ENCODE data around the gene MCRS1. TPM values are rescaled to one million over a fixed set of nuclear protein-coding genes. Genes with fewer than 3 reads are reported as not detected.
A peak's percentile ranks its signal among the peaks of the same experiment; 100 is the strongest.
"Not testable (repeated sequence)": the region's sequence is repeated elsewhere in the genome, so short reads cannot be mapped to it uniquely, and the experiment has no call there.

MCRS1 gene
- total RNA-seq, 1 donor from 2014 or later, result 42.9 TPM

- no peak for DNase-seq (ENCODE audit: low read depth in 2 of 2)
Observed at GRCh38 chr12:49521389-49521788, 46.6 kb downstream of the MCRS1 start.

DNA sequence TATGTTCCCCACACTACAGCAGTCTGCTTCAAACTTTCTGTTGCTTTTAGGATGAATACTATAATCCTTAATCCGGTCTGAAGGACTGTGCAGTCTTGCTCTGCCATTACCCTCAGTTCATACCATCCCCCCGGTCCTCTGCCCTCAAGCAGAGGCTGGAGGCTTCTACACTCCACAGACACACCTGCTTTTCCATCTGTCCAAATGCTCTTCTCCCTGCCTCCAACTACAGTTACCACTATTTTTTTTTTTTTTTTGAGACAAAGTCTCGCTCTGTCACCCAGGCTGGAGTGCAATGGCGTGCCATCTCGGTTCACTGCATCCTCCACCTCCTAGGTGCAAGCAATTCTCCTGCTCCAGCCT is 48.4 kb downstream of the MCRS1 start:
- DNase-seq (ENCODE audit: low read depth in 2 of 2), result no peak

GRCh38 chr12:49518914-49519573 is 48.9 kb downstream of the MCRS1 start:
- peak; percentile 53 to 74 for DNase-seq (ENCODE audit: low read depth in 2 of 2)

GRCh38 chr12:49515266-49515665 is 52.7 kb downstream of the MCRS1 start:
- peak; percentile 58 to 94 for DNase-seq (ENCODE audit: low read depth in 2 of 2)

GRCh38 chr12:49512546-49512945 is 55.4 kb downstream of the MCRS1 start:
- DNase-seq (ENCODE audit: low read depth in 2 of 2), result no peak

GRCh38 chr12:49511410-49511809 is 56.5 kb downstream of the MCRS1 start:
- DNase-seq (ENCODE audit: low read depth in 2 of 2), result no peak

DNA sequence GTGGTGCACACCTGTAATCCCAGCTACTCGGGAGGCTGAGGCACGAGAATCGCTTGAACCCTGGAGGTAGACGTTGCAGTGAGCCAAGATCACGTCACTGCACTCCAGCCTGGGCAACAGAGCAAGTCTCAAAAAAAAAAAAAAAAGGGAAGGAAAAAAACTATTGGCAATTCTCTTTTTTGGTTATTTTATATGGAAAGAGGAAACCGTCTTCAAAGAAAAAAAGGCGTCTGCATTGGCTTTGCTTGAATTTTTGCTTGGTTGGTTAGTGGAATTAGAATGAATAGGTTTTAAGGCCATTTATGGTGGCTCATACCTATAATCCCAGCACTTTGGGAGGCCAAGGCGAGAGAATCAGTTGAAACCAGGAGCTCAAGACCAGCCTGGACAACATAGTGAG is 58.3 kb downstream of the MCRS1 start:
- not testable (repeated sequence) for DNase-seq (ENCODE audit: low read depth in 2 of 2)

Other genes with a start within 250 kb of the MCRS1 start
- 1.6 and 8.9 TPM in 2 replicates for gene TROAP, start 244.9 kb downstream of the MCRS1 start, total RNA-seq
- not detected in 2 replicates for gene C1QL4, start 231.0 kb downstream of the MCRS1 start, total RNA-seq
- 0.40 and 0.87 TPM in 2 replicates for gene DNAJC22, start 221.3 kb downstream of the MCRS1 start, total RNA-seq
- gene SPATS2, start 200.7 kb downstream of the MCRS1 start, total RNA-seq, result 11.7 and 18.3 TPM in 2 replicates
- gene KCNH3, start 29.1 kb downstream of the MCRS1 start, total RNA-seq, result under 0.01 TPM in 1 of 2 replicates, not detected in the other
- under 0.01 and 0.22 TPM in 2 replicates for gene FAM186B, start 37.5 kb upstream of the MCRS1 start, total RNA-seq
- gene PRPF40B, start 55.4 kb upstream of the MCRS1 start, total RNA-seq, result 1.5 and 2.2 TPM in 2 replicates
- 52.0 and 54.5 TPM in 2 replicates for gene FMNL3, start 139.3 kb upstream of the MCRS1 start, total RNA-seq
- 324 and 480 TPM in 2 replicates for gene TMBIM6, start 173.4 kb upstream of the MCRS1 start, total RNA-seq

All from lung microvascular endothelial cell (primary cell).